A673 (cell line): Measurements from ENCODE around the gene HMX3. TPM values are rescaled to one million over a fixed set of nuclear protein-coding genes. Genes with fewer than 3 reads are reported as not detected.

Source experiments
- BruUV-seq: library from RNA; stranded (reverse); fragments of 400-500 nt; replicated peaks from 2 replicates; lab custom pipeline; 2021; lab: Mats Ljungman, UMichigan
- CTCF ChIA-PET: fragments of 300-600 bp; sonication (Branson Sonifier 250); formaldehyde crosslinking; loops from one replicate; lab custom pipeline; 2022; ENCODE audit warnings: antibody characterized with exemption; lab: Charles Lee
- POLR2A ChIA-PET: fragments of 300-600 bp; sonication (Branson Sonifier 250); formaldehyde crosslinking; loops from one replicate; lab custom pipeline; 2022; ENCODE audit warnings: antibody characterized with exemption; ENCODE audit not compliant: low non-redundant PET; lab: Charles Lee
- DNase-seq: peaks from one replicate; pipeline ENCODE4 v3.0.0-alpha.2; 2015; ENCODE audit warnings: low spot score
- H3K27ac ChIP-seq: fragments of 200-600 bp; sonication (generic); 2 replicates; pipeline ENCODE4 v1.5.1; 2016; ENCODE audit warnings: mixed run types, low read depth, mild to moderate bottlenecking, mixed read lengths, antibody characterized with exemption, low read length; ENCODE audit not compliant: poor library complexity, severe bottlenecking
- H3K27me3 ChIP-seq: fragments of 200-600 bp; sonication (generic); replicated peaks from 2 replicates; pipeline ENCODE4 v1.6.1; 2017; ENCODE audit warnings: mixed run types, low read depth, mild to moderate bottlenecking, mixed read lengths, antibody characterized with exemption, low read length; ENCODE audit not compliant: insufficient read depth, poor library complexity
- H3K36me3 ChIP-seq: fragments of 200-600 bp; sonication (generic); 2 replicates; pipeline ENCODE4 v1.6.1; 2016; ENCODE audit warnings: mixed run types, mild to moderate bottlenecking, mixed read lengths, antibody characterized with exemption, low read length; ENCODE audit not compliant: insufficient read depth, poor library complexity, severe bottlenecking
- H3K4me1 ChIP-seq: fragments of 200-600 bp; sonication (generic); 2 replicates; pipeline ENCODE4 v1.6.1; 2017; ENCODE audit warnings: mixed run types, mild to moderate bottlenecking, mixed read lengths, antibody characterized with exemption, low read length; ENCODE audit not compliant: insufficient read depth, poor library complexity, severe bottlenecking
- H3K4me3 ChIP-seq: fragments of 200-600 bp; sonication (generic); 2 replicates; pipeline ENCODE4 v1.5.1; 2016; ENCODE audit warnings: low read depth, mixed run types, mild to moderate bottlenecking, mixed read lengths, low read length; ENCODE audit not compliant: poor library complexity, severe bottlenecking
- H3K9me3 ChIP-seq: fragments of 200-600 bp; sonication (generic); 2 replicates; pipeline ENCODE4 v1.6.1; 2016; ENCODE audit warnings: mixed run types, low read depth, mild to moderate bottlenecking, mixed read lengths, antibody characterized with exemption, low read length; ENCODE audit not compliant: poor library complexity, severe bottlenecking
- CTCF ChIP-seq: fragments of 300-800, 200-600 bp; sonication (generic); conservative IDR thresholded peaks from 2 replicates; pipeline ENCODE4 v1.5.1; 2017; ENCODE audit warnings: low read depth, mild to moderate bottlenecking, antibody characterized with exemption, low read length, moderate library complexity, mixed read lengths
- EZH2 ChIP-seq: fragments of 200-600 bp; sonication (generic); IDR thresholded peaks from 2 replicates; pipeline ENCODE4 v1.6.1; 2017; ENCODE audit warnings: borderline replicate concordance, low read depth, mild to moderate bottlenecking, mixed read lengths, antibody characterized with exemption, low read length; ENCODE audit not compliant: poor library complexity, severe bottlenecking
- intact Hi-C: fragments of 100-400 bp; cut with micrococcal nuclease; formaldehyde crosslinking; loops from one replicate; pipeline ENCODE4 v1.10.0; 2022; ENCODE audit not compliant: unreplicated experiment
- total RNA-seq: library from RNA; stranded (reverse); gene quantifications from 2 replicates; pipeline ENCODE4 v1.2.3, GENCODE V29; 2021

The HMX3 gene
- total RNA-seq, 1 experiment from 2014 or later, result 0.26 TPM

GRCh38 chr10:123141791-123142700 is 6.3 kb downstream of the HMX3 start:
- H3K27ac ChIP-seq, result no peak overlapping the region
- no peaks in the 10 kb centered on the region for H3K36me3 ChIP-seq
- POLR2A ChIA-PET, result no interaction called here
- CTCF ChIA-PET, result no interaction called here
- no peak overlapping the region for H3K4me3 ChIP-seq
- H3K27me3 ChIP-seq, result peaks cover 100% of the 10 kb centered on the region
- intact Hi-C loops, result no loop called here
- no peak for DNase-seq
- H3K4me1 ChIP-seq, result peaks cover 9% of the 10 kb centered on the region
- no TSS peak for BruUV-seq
- TF ChIP-seq EZH2 (peak; percentile 73), CTCF (no peak)
- H3K9me3 ChIP-seq, result no peaks in the 10 kb centered on the region

- H3K27me3 ChIP-seq, result peaks cover 100% of the 10 kb centered on the region
- H3K4me1 ChIP-seq, result peaks cover 8% of the 10 kb centered on the region
- H3K4me3 ChIP-seq, result no peak overlapping the region
- no peak overlapping the region for H3K27ac ChIP-seq
- DNase-seq, result no peak
- BruUV-seq, result no TSS peak
- H3K9me3 ChIP-seq, result no peaks in the 10 kb centered on the region
- intact Hi-C loops, result no loop called here
- ChIA-PET CTCF (no interaction called here), POLR2A (no interaction called here)
- no peaks in the 10 kb centered on the region for H3K36me3 ChIP-seq
- TF ChIP-seq CTCF (no peak), EZH2 (no peak)
Observed at GRCh38 chr10:123142701-123143161, 7.0 kb downstream of the HMX3 start.

GRCh38 chr10:123143162-123143824 is 7.5 kb downstream of the HMX3 start:
- CTCF ChIA-PET, result interaction anchor here (0.6 kb wide), 1 partner anchor 324 kb away, joined by 8 read pairs; no protein-coding TSS in a partner anchor
- POLR2A ChIA-PET, result no interaction called here
- Histone ChIP-seq H3K27me3 (peaks cover 100% of the 10 kb centered on the region), H3K4me3 (no peak overlapping the region), H3K27ac (no peak overlapping the region), H3K9me3 (no peaks in the 10 kb centered on the region), H3K36me3 (no peaks in the 10 kb centered on the region), H3K4me1 (peaks cover 8% of the 10 kb centered on the region)
- BruUV-seq, result no TSS peak
- intact Hi-C loops, result no loop called here
- TF ChIP-seq CTCF (no peak), EZH2 (peak; percentile 96)
- DNase-seq, result no peak
